HepG2 (cell line): ENCODE results near the gene PLPP7. TPM values are rescaled to one million over a fixed set of nuclear protein-coding genes. Genes with fewer than 3 reads are reported as not detected.
A peak's percentile ranks its signal among the peaks of the same experiment; 100 is the strongest.

Experiments
- ATAC-seq: fragments of 200-7000 bp; cut with Tn5 transposase; 3 replicates; pipeline ENCODE4 v1.9.1; 2020; ENCODE audit warnings: mild to moderate bottlenecking, moderate library complexity
- BruUV-seq: library from RNA; stranded (reverse); fragments of 400-500 nt; replicated peaks from 2 replicates; lab custom pipeline; 2021; lab: Mats Ljungman, UMichigan
- CTCF ChIA-PET: fragments of 300-600 bp; formaldehyde crosslinking; extraction: SDS; loops from one replicate; lab custom pipeline; 2021; ENCODE audit warnings: low total read pairs, inconsistent platforms, low intra/inter-chr PET ratio; lab: Yijun Ruan, JAX
- POLR2A ChIA-PET: fragments of 350-600 bp; sonication (Branson Sonifier 250); formaldehyde crosslinking; loops from one replicate; lab custom pipeline; 2020; ENCODE audit warnings: antibody characterized with exemption, inconsistent platforms; lab: Yijun Ruan, JAX
- DNase-seq: peaks from one replicate; pipeline ENCODE4 v3.0.0-alpha.2; 2015; ENCODE audit warnings: low spot score
- FAIRE-seq: peaks from 3 replicates; lab custom pipeline; 2011; peaks lifted over from hg19 to GRCh38; lab: Jason Lieb, UNC
- H2AFZ ChIP-seq: one replicate; pipeline ENCODE4 v1.6.1; 2011; ENCODE audit warnings: low read length, inconsistent platforms
- H3K27ac ChIP-seq: fragments of 300-600 bp; 3 replicates; pipeline ENCODE4 v1.8.0; 2011; ENCODE audit warnings: mixed run types, mild to moderate bottlenecking, mixed read lengths, low read length, inconsistent platforms; ENCODE audit not compliant: insufficient read depth; ENCODE audit errors: extremely low read length
- H3K27me3 ChIP-seq, 2 experiments: fragments of 200-600 bp in 1 of 2; 2 replicates in 1 of 2; 3 replicates in 1 of 2; pipeline versions ENCODE4 v1.6.0 to v1.8.0; 2011; ENCODE audit warnings: low read length in 2 of 2, mild to moderate bottlenecking in 2 of 2, moderate library complexity in 2 of 2, inconsistent platforms in 1 of 2; ENCODE audit not compliant: insufficient read depth in 2 of 2, control insufficient read depth in 1 of 2
- H3K36me3 ChIP-seq, 2 experiments: fragments of 200-600 bp in 1 of 2; replicated peaks in 1 of 2; 2 replicates in 1 of 2; 3 replicates in 1 of 2; pipeline versions ENCODE4 v1.5.1 to v1.8.0; 2011; ENCODE audit warnings: low read length in 2 of 2, inconsistent platforms in 1 of 2; ENCODE audit not compliant: insufficient read depth in 2 of 2, control insufficient read depth in 1 of 2
- H3K4me1 ChIP-seq: 2 replicates; pipeline ENCODE4 v1.5.1; 2012; ENCODE audit warnings: low read length, inconsistent platforms; ENCODE audit not compliant: insufficient read depth
- H3K4me2 ChIP-seq: 2 replicates; pipeline ENCODE4 v1.6.0; 2011; ENCODE audit warnings: low read depth, low read length, inconsistent platforms
- H3K4me3 ChIP-seq, 3 experiments: fragments of 200-600 bp in 1 of 3; sonication (generic), shearing (Covaris generic) in 1 of 3; replicated peaks in 1 of 3; 2 replicates each; pipeline ENCODE4 v1.5.1; 2011 to 2016; ENCODE audit warnings: low read length in 3 of 3, inconsistent platforms in 2 of 3, low read depth in 2 of 3, mild to moderate bottlenecking in 2 of 3, control low read depth in 1 of 3, mixed read lengths in 1 of 3; ENCODE audit not compliant: insufficient read depth in 1 of 3
- H3K79me2 ChIP-seq: one replicate; pipeline ENCODE4 v1.6.1; 2011; ENCODE audit warnings: low read length, inconsistent platforms; ENCODE audit not compliant: insufficient read depth
- H3K9ac ChIP-seq: 2 replicates; pipeline ENCODE4 v1.6.0; 2011; ENCODE audit warnings: mild to moderate bottlenecking, low read depth, low read length, inconsistent platforms; ENCODE audit not compliant: insufficient read depth
- H3K9me3 ChIP-seq: 2 replicates; pipeline ENCODE4 v1.5.1; 2012; ENCODE audit warnings: mild to moderate bottlenecking, low read length
- H4K20me1 ChIP-seq: 2 replicates; pipeline ENCODE4 v1.6.0; 2011; ENCODE audit warnings: inconsistent platforms, mild to moderate bottlenecking, low read length, moderate library complexity; ENCODE audit not compliant: insufficient read depth
- MEF2D ChIP-seq: sonication (generic); formaldehyde crosslinking; IDR thresholded peaks from 2 replicates; pipeline ENCODE4 v1.5.1; 2020; ENCODE audit warnings: mild to moderate bottlenecking, missing genetic modification reagents
- ZNF713 ChIP-seq: sonication (generic); formaldehyde crosslinking; IDR thresholded peaks from 2 replicates; pipeline ENCODE4 v1.4.0; 2020; ENCODE audit warnings: mild to moderate bottlenecking, missing genetic modification reagents
- WGBS: methylation state at CpG from one replicate; pipeline ENCODE4 v1.1.6; 2017; ENCODE audit warnings: low lambda C conversion rate; 5-methylcytosine and 5-hydroxymethylcytosine counted together
- in situ Hi-C: cut with HindIII; loops from 2 replicates; pipeline ENCODE4 v1.10.0; 2017; ENCODE audit warnings: low pct_unique_long_range_greater_than_20kb; ENCODE audit not compliant: extremely low pct_ligation_motif_present
- intact Hi-C: fragments of 100-400 bp; cut with micrococcal nuclease; formaldehyde crosslinking; loops from one replicate; pipeline ENCODE4 v1.10.0; 2022; ENCODE audit not compliant: unreplicated experiment
- polyA plus RNA-seq, 8 experiments: library from polyadenylated mRNA; depleted of rRNA in 3 of 8; stranded (reverse) in 7 of 8; unstranded in 1 of 8; fragments of >200 nt; fragmentation: Illumina TruSeq in 4 of 8; extraction: Trizol in 4 of 8; gene quantifications; 2 replicates each; pipeline versions ENCODE4 v1.2.1 to v1.2.3, GENCODE V29; 2011 to 2016; ENCODE audit warnings: low read depth in 4 of 8, missing spikeins in 1 of 8, mixed read lengths in 1 of 8; ENCODE audit not compliant: insufficient read depth in 1 of 8
- total RNA-seq, 5 experiments: library from RNA; depleted of rRNA; stranded (reverse); fragments of >200 nt; fragmentation: Illumina TruSeq; extraction: Trizol; gene quantifications; 2 replicates each; pipeline ENCODE4 v1.2.3, GENCODE V29; 2016; ENCODE audit warnings: low read depth in 1 of 5
- TF ChIP-seq, protein P1 (sequence below): sonication (generic); formaldehyde crosslinking; IDR thresholded peaks from 2 replicates; pipeline ENCODE4 v1.5.0; 2020; ENCODE audit warnings: mild to moderate bottlenecking, missing genetic modification reagents

PLPP7 gene
- total and polyA plus RNA-seq, 2 of the 13 experiments (the other 11 are each of a cell fraction or from before 2014, with no cell fraction given): 0.33 to 1.2 TPM

DNA sequence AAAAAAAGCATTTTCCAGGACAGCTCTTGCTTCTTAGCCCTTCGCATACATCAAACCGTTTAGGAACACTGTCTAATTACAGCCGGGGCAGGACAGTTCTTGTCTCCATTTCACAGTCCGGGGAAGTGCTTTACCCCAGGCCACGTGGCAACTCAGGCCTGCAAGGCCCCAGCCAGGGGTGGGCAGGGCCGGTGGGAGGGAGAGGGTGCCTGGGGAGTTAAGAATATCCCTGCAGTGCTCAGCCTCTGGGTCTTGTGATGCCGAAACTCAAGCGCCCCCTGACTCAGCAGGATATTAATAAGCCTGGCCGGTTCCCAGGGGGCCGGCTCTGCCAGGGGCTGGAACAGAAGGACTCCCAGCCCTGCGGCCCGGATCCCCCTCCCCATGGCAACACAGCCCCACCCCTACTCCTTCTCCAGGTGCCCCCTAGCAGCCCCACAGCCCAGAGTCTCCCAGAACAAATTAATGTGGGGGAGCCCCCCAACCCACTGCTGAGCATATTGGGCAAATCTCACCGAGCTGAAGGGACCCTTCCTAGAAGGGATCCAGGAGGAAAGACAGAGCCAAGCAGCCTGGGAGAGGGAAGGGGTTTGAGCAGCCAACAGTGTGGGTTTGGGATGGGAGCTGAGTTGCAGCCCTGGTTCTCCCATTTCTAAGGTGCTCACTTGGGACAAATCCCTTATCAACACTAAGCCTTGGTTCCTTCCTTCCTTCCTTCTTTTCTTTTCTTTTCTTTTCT lies 45.3 kb downstream of the PLPP7 start (continued):
- no peak for TF ChIP-seq ZNF713 (CRISPR knock-in tag)

DNA sequence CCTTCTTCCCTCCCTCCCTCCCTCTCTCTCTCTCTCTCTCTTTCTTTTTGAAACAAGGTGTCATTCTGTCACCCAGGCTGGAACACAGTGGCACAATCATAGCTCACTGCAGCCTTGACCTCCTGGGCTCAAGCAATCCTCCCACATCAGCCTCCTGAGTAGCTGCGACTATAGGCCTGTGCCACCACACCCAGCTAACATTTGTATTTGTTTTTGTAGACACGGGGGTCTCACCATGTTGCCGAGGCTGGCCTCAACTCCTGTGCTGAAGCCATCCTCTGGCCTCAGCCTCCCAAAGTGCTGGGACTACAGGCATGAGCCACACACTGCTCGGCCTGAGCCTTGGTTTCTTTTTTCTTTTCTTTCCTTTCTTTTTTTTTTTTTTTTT lies 45.8 kb downstream of the PLPP7 start:
- H3K4me1 ChIP-seq: peaks cover 8% of the 10 kb centered on the region; the same call in 1 of the 2 replicates
- H3K4me3 ChIP-seq: no peak overlapping the region
- no peak for TF ChIP-seq MEF2D (CRISPR knock-in tag)
- TF ChIP-seq, protein P1, sequence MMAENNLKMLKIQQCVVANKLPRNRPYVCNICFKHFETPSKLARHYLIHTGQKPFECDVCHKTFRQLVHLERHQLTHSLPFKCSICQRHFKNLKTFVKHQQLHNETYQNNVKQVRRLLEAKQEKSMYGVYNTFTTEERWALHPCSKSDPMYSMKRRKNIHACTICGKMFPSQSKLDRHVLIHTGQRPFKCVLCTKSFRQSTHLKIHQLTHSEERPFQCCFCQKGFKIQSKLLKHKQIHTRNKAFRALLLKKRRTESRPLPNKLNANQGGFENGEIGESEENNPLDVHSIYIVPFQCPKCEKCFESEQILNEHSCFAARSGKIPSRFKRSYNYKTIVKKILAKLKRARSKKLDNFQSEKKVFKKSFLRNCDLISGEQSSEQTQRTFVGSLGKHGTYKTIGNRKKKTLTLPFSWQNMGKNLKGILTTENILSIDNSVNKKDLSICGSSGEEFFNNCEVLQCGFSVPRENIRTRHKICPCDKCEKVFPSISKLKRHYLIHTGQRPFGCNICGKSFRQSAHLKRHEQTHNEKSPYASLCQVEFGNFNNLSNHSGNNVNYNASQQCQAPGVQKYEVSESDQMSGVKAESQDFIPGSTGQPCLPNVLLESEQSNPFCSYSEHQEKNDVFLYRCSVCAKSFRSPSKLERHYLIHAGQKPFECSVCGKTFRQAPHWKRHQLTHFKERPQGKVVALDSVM (CRISPR knock-in tag): peak; percentile 70
- TF ChIP-seq, all 625 proteins: peak for 1
- intact Hi-C loops (no loop called here), in situ Hi-C loops (loop anchor here (5.0 to 10.0 kb wide), 2 partner anchors 158 to 281 kb away; no protein-coding TSS in a partner anchor)
- Histone ChIP-seq H3K9ac (no peak overlapping the region), H3K27me3 (peaks cover 2 to 3% of the 10 kb centered on the region in 2 experiments; a peak in 3 of 5 replicates), H4K20me1 (no peaks in the 10 kb centered on the region), H3K4me2 (no peak overlapping the region), H3K36me3 (no peaks in the 10 kb centered on the region), H3K27ac (no peak overlapping the region), H2AFZ (no peak overlapping the region), H3K9me3 (no peaks in the 10 kb centered on the region), H3K79me2 (no peaks in the 10 kb centered on the region)
- POLR2A ChIA-PET: no interaction called here
- ATAC-seq (no peak), FAIRE-seq (no peak), DNase-seq (no peak)
- WGBS: 13% methylated on average over 4 of the region's 4 CpGs
- CTCF ChIA-PET: interaction anchor here (2.0 kb wide), 1 partner anchor 157 kb away, joined by 30 read pairs; no protein-coding TSS in a partner anchor
- no TSS peak for BruUV-seq
